GM12878 (cell line): ENCODE results near the gene SIDT1.

Source experiments
- FOXK2 ChIP-seq: fragments of 450-650 bp; IDR thresholded peaks from 2 replicates; pipeline ENCODE4 v1.6.1; 2017; ENCODE audit warnings: mild to moderate bottlenecking, moderate library complexity
- HDAC6 ChIP-seq: fragments of 200-600 bp; sonication (generic); IDR thresholded peaks from one replicate; pipeline ENCODE4 v1.8.0; 2017; ENCODE audit warnings: antibody characterized with exemption; ENCODE audit not compliant: unreplicated experiment
- RFX5 ChIP-seq: IDR thresholded peaks from 2 replicates; pipeline ENCODE4 v1.6.1; 2011; ENCODE audit warnings: low read depth, low read length, improper control_type of control experiment
- TARDBP ChIP-seq: IDR thresholded peaks from 2 replicates; pipeline ENCODE4 v1.6.1; 2016; ENCODE audit warnings: borderline replicate concordance
- USF2 ChIP-seq: IDR thresholded peaks from 2 replicates; pipeline ENCODE4 v1.6.1; 2011; ENCODE audit warnings: low read depth, low read length, improper control_type of control experiment, borderline replicate concordance
- ZNF622 ChIP-seq: fragments of 450-650 bp; IDR thresholded peaks from 2 replicates; pipeline ENCODE4 v1.6.1; 2017; ENCODE audit warnings: mild to moderate bottlenecking, inconsistent platforms

- TF ChIP-seq HDAC6 (no peak), RFX5 (no peak), TARDBP (no peak), ZNF622 (no peak), FOXK2 (no peak), USF2 (no peak)
Measured at GRCh38 chr3:113560831-113561623, 28.7 kb downstream of the SIDT1 start.
